GM12875 (cell line): ENCODE measurements around the gene MTARC2.

Source experiments
- H3K4me3 ChIP-seq: one replicate; pipeline ENCODE4 v1.5.1; 2011; ENCODE audit warnings: low read depth, low read length, control low read depth
- TF ChIP-seq, protein P1 (sequence below): IDR thresholded peaks from 2 replicates; pipeline ENCODE4 v1.5.1; 2011; ENCODE audit warnings: low read depth, mild to moderate bottlenecking, control low read depth, inconsistent platforms, low read length, moderate library complexity, borderline replicate concordance; ENCODE audit not compliant: insufficient read depth

The MTARC2 gene

DNA sequence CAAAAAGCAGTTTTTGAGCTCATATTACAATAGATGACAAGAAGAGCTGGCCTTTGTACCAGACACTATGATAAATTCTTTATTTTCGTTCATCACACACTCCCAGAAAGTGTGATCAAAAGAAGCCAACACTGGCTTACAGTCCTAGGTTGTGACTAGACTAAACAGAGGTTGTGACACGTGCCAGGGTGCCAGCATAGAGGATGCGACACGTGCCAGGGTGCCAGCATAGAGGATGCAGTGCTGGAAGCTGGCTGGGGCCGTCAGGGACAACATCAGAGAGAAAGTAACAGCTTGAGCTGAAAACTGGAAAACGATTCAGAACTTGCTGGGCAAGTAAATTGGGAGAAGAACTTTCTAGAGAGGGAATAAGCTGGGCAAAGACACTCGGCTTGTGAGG is 40.8 kb downstream of the MTARC2 start:
- no peak overlapping the region for H3K4me3 ChIP-seq
- TF ChIP-seq, protein P1, sequence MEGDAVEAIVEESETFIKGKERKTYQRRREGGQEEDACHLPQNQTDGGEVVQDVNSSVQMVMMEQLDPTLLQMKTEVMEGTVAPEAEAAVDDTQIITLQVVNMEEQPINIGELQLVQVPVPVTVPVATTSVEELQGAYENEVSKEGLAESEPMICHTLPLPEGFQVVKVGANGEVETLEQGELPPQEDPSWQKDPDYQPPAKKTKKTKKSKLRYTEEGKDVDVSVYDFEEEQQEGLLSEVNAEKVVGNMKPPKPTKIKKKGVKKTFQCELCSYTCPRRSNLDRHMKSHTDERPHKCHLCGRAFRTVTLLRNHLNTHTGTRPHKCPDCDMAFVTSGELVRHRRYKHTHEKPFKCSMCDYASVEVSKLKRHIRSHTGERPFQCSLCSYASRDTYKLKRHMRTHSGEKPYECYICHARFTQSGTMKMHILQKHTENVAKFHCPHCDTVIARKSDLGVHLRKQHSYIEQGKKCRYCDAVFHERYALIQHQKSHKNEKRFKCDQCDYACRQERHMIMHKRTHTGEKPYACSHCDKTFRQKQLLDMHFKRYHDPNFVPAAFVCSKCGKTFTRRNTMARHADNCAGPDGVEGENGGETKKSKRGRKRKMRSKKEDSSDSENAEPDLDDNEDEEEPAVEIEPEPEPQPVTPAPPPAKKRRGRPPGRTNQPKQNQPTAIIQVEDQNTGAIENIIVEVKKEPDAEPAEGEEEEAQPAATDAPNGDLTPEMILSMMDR: no peak

DNA sequence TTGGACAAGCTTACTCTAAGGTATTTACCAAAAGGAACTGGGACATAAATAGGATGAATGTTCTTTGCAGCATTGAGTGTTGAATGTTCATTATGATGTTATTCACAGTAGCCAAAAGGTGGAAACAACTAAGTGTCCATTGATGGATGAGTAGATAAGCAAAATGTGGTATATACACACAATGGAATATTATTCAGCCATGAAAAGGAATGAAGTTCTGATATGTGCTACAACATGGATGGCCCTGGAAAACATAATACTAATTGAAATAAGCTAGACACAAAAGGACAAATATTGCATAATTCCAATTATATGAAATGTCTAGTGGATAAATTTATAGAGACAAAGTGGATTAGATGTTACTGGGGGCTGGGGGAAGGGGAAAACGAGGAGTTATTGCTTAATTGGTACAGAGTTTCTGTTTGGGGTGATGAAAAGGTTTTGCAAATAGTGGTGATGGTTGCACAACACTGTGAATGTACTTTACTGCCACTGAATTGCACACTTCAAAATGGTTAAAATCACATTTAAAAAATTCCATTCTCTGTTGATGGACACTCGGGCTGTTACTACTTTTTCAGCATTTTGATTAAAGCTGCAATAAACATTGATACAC is 41.5 kb downstream of the MTARC2 start:
- TF ChIP-seq, protein P1: no peak
- H3K4me3 ChIP-seq: no peak overlapping the region

DNA sequence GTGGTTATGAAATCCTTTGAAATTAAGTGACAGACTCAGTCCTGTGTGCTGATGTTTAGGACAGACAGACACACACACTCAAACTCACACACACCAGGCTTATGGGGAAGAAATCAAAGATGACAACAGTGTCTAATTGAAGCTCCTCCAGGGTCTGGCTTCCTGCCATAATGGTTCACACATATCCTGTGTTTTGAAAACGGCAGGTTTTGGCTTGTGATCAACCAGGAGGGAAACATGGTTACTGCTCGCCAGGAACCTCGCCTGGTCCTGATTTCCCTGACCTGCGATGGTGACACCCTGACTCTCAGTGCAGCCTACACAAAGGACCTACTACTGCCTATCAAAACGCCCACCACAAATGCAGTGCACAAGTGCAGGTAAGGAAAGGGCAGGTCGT is 43.2 kb downstream of the MTARC2 start:
- TF ChIP-seq, protein P1: no peak
- H3K4me3 ChIP-seq: no peak overlapping the region

DNA sequence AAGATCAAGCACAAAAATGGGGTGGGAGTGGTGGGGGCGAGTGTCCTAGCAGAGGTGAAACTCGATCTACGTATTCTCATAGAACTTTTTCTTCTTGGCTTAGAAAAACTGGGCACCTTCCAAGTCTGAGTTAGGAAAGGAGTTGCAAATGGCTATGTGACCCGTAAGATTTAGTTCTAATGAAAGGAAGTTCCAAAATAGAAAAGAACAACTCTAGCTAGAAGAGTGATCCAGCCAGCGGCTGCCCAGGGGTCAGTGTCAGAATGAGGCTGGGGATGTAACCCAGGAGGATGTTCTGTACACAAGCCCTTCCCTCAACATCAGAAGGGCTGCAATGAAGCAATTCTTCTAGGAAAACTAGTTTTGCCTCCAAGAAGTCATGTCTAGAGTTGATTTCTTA is 43.8 kb downstream of the MTARC2 start:
- no peak overlapping the region for H3K4me3 ChIP-seq
- TF ChIP-seq, protein P1: no peak

DNA sequence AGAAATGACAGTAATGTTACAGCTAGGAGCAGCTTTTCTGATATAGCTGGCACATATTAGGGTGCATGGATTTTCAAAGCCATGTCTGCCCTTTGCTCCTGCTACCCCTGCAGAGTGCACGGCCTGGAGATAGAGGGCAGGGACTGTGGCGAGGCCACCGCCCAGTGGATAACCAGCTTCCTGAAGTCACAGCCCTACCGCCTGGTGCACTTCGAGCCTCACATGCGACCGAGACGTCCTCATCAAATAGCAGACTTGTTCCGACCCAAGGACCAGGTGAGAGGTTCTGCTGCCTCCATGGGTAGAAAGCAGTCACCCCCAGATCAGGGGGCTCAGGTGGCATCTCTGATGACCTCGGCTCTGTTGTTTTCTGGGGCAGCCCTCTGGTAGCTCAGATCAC is 48.4 kb downstream of the MTARC2 start:
- TF ChIP-seq, protein P1: no peak
- no peak overlapping the region for H3K4me3 ChIP-seq

DNA sequence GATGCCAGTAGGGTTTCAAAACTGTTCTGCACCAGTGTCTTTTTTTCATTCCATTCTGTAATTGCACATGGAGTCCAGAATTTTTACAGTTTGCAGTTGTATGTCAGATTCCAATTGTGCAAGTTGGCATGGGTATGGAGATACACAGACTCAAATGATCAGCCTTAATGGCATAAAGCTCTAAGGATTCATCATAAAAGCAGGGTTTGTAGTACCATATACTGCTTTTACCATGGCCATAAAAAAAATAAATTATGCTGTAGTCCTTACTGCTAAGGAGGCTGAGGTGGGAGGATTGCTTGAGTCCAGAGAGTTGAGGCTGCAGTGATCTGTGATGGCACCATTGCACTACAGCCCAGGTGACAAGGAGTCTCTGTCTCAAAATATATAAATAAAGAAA is 48.9 kb downstream of the MTARC2 start:
- TF ChIP-seq, protein P1: no peak
- H3K4me3 ChIP-seq: no peak overlapping the region

DNA sequence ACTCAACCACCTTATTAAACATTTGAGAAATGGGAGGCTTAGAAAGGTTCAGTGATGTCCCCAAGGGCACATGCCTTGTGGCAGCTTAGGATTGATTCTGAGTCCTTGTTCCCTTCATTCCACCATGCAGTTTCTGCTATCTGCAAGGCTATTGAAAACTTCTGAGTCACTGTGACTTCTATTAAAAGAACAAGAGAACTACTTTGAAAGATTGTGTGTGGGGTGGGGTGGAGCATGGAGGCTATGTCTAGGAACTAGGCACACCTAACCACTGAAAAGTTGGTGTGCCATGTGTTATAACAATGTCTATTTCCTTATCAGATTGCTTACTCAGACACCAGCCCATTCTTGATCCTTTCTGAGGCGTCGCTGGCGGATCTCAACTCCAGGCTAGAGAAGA is 49.4 kb downstream of the MTARC2 start:
- H3K4me3 ChIP-seq: no peak overlapping the region
- TF ChIP-seq, protein P1: no peak
